ENCODE measurements around the gene GRM7.

GRCh38 chr3:7469866-7470265, 609.0 kb downstream of the GRM7 start:
- TF ChIP-seq, protein P1, sequence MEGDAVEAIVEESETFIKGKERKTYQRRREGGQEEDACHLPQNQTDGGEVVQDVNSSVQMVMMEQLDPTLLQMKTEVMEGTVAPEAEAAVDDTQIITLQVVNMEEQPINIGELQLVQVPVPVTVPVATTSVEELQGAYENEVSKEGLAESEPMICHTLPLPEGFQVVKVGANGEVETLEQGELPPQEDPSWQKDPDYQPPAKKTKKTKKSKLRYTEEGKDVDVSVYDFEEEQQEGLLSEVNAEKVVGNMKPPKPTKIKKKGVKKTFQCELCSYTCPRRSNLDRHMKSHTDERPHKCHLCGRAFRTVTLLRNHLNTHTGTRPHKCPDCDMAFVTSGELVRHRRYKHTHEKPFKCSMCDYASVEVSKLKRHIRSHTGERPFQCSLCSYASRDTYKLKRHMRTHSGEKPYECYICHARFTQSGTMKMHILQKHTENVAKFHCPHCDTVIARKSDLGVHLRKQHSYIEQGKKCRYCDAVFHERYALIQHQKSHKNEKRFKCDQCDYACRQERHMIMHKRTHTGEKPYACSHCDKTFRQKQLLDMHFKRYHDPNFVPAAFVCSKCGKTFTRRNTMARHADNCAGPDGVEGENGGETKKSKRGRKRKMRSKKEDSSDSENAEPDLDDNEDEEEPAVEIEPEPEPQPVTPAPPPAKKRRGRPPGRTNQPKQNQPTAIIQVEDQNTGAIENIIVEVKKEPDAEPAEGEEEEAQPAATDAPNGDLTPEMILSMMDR (IDR thresholded peaks at IDR 0.05 in 8 of 11, conservative IDR thresholded peaks at IDR 0.05 in 3 of 11) = no peak
- TF ChIP-seq POLR2AphosphoS5 (IDR thresholded peaks at IDR 0.05) (no peak), POLR2A (IDR thresholded peaks at IDR 0.05) (no peak)
